ENCODE measurements around the gene TMEM127.
"Not testable (repeated sequence)": the region's sequence is repeated elsewhere in the genome, so short reads cannot be mapped to it uniquely, and the experiment has no call there.

TMEM127 gene

GRCh38 chr2:96264656-96265348 is 995 bp downstream of the TMEM127 start:
- DNase-seq (ENCODE audit: low read depth in 1 of 2, low spot score in 1 of 2) = no peak

GRCh38 chr2:96264086-96264485 is 1.7 kb downstream of the TMEM127 start:
- DNase-seq (ENCODE audit: low read depth in 1 of 2, low spot score in 1 of 2) = no peak

DNA sequence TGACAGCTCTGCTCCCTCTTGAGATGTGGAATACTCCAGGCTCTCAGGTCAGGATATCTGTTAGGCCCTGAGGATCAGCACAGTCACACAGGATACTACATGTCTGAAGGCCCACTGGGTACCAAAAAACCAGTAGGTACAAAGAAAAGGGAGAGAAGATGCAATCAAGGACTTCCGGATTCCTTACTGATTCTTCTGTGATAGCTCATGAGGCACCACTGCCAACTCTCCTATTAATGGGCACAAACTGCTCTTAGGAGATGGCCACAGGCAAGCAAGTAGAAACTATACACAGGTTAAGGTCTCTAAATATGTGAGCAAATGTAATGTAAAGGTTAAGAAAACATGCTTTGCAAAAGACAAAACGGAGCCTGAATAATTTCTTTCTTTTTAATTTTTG is 3.5 kb downstream of the TMEM127 start:
- no peak for DNase-seq (ENCODE audit: low read depth in 1 of 2, low spot score in 1 of 2)

GRCh38 chr2:96261328-96262003 is 4.3 kb downstream of the TMEM127 start:
- DNase-seq (ENCODE audit: low read depth in 1 of 2, low spot score in 1 of 2) = no peak

- no peak for DNase-seq (ENCODE audit: low read depth in 1 of 2, low spot score in 1 of 2)
These were observed 5.2 kb downstream of the TMEM127 start for GRCh38 chr2:96260387-96261260.

DNA sequence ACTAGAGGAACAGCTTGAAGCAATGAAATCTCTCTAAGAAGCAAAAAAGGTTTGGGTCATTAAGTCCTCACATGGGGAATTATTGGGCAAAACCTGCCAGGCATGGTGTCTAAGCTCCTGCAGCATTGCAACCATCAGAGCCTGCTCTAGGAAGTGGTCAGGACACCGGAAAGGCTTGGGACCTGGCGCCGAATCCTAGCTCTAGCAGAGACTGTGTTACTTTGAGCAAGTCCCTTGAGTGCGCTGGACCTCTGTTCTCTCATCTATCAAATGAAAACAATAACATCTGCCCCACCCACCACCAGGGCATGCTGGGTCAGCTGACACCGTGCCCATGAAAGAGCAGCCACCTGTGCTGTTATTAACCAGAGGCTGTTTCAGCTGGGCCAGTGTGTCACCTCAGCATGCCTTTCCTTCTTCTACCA is 6.3 kb downstream of the TMEM127 start:
- DNase-seq (ENCODE audit: low read depth in 1 of 2, low spot score in 1 of 2) = no peak

- no peak for DNase-seq (ENCODE audit: low read depth in 1 of 2, low spot score in 1 of 2)
These were observed 7.4 kb downstream of the TMEM127 start for GRCh38 chr2:96258166-96259022.

DNA sequence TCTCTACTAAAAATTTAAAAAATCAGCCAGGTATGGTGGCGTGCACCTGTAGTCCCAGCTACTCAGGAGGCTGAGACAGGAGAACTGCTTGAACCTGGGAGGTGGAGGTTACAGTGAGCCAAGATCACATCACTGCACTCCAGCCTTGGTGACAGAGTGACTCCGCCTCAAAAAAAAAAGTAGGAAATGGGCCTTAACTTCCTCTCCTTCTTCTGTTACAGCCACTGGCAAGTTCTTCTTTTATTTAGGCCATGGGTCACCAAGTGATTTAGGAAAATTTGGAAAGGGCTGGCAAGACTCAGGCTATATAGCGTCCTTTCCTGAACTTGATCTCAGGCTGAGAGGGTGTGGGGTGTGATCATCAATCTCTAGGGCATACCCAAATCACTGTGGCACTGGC is 8.1 kb downstream of the TMEM127 start:
- not testable (repeated sequence) for DNase-seq (ENCODE audit: low read depth in 1 of 2, low spot score in 1 of 2)

- DNase-seq (ENCODE audit: low read depth in 1 of 2, low spot score in 1 of 2) = no peak
These were observed 9.1 kb downstream of the TMEM127 start for GRCh38 chr2:96256611-96257113.

DNA sequence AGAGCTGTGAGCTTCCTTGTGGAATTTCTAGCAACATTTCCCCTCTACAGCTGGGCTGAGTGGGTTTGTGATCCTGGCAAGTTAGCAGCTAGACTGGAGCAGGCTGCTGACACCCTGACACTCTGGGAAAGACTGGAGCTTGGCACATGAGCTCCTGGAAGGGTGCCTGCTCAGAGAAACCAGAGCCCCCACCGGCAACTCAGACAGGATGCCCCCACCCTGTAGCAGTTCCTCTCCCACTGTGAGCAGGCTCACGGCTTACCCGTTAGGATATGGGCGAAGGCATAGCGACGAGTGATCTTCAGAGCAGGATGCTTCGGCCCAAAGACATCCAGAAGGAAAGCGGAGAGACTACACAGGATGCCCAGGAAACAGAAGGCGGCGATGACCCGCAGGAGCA is 11.2 kb downstream of the TMEM127 start:
- DNase-seq (ENCODE audit: low read depth in 1 of 2, low spot score in 1 of 2) = no peak

GRCh38 chr2:96253006-96253405 is 12.8 kb downstream of the TMEM127 start:
- no peak for DNase-seq (ENCODE audit: low read depth in 1 of 2, low spot score in 1 of 2)

GRCh38 chr2:96252526-96252925 is 13.3 kb downstream of the TMEM127 start:
- no peak for DNase-seq (ENCODE audit: low read depth in 1 of 2, low spot score in 1 of 2)

DNA sequence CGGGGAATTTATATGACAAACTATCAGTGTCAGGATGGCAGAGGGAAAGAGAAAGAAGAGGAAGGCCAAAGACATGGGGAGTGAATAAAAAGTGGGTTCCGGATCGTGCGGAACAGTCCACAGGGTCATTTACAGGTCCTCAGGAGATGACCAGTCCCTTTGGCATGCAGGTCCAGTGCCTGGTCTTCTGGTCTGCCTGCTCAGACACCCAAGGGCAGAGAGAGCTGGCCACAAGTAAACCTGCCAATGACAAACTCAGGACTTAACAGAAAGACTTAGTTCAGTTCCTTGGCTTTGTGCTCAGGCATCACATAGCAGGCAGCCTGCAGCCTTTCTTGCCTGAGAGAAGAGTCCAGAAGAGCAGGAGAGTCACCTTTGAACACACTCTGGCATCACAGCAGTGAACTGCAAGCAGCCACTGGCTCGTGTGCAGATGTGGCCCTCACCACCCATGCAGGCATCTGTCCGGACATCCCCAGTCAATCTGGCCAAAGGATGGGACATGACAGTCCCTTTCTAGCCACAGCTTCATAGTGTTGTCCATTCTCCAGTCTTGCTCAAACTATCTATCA is 14.0 kb downstream of the TMEM127 start:
- DNase-seq (ENCODE audit: low read depth in 1 of 2, low spot score in 1 of 2) = no peak

DNA sequence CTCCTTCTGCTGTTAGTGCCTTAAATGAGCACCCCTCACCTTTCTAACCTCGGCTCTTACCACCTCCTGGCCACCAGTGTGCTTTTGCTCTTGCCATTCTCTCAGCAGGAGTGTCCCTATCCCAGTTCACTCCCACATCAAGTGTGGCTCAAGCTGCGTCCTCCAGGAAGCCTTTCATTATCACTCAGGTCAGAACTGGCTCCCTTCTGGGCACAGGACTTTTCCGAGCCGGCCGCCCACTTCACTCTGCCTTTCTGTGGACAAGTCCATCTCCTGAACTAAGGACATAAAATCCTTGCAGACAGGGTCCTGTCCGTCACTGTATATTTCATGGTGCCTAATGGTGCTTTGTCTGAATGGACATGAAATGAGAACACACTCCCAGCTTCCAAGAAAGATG is 15.6 kb downstream of the TMEM127 start:
- DNase-seq (ENCODE audit: low read depth in 1 of 2, low spot score in 1 of 2) = no peak

GRCh38 chr2:96249654-96250053 is 16.1 kb downstream of the TMEM127 start:
- DNase-seq (ENCODE audit: low read depth in 1 of 2, low spot score in 1 of 2) = no peak

GRCh38 chr2:96248624-96249023 is 17.2 kb downstream of the TMEM127 start:
- no peak for DNase-seq (ENCODE audit: low read depth in 1 of 2, low spot score in 1 of 2)

DNA sequence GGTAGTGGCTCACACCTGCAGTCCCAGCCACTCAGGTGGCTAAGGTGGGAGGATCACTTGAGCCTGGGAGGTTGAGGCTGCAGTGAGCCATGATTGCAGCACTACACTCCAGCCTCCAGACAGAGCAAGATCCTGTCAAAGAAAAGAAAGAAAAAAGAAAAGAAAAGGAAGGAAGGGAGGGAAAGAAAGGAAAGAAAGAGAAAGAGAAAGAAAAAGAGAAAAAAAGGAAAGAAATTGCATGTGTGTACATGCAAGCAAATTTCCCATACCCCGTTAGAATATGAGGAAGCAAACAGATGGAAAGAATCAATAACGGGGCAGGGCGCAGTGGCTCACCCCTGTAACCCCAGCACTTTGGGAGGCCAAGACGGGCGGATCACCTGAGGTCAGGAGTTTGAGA is 17.9 kb downstream of the TMEM127 start:
- DNase-seq (ENCODE audit: low read depth in 1 of 2, low spot score in 1 of 2) = no peak

DNA sequence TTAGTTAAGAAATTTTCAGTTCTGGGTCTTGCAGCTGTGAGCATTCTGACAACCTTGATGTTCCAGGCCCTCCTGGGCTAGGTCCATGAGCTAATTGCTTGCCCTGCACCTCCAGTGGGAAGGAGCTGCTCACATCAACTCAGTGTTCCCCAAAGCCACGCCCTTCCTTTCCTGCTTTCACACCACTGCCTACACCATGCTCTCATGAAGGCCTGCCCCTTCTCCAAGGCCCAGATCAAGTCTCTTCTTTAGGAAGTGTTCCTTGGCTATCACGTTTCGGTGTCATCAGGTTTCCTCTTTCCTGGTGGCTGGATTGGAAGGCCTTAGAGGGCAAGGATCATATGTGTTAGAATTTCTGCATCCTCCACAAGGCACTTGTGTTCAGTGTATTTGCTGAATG is 18.8 kb downstream of the TMEM127 start:
- no peak for DNase-seq (ENCODE audit: low read depth in 1 of 2, low spot score in 1 of 2)

DNA sequence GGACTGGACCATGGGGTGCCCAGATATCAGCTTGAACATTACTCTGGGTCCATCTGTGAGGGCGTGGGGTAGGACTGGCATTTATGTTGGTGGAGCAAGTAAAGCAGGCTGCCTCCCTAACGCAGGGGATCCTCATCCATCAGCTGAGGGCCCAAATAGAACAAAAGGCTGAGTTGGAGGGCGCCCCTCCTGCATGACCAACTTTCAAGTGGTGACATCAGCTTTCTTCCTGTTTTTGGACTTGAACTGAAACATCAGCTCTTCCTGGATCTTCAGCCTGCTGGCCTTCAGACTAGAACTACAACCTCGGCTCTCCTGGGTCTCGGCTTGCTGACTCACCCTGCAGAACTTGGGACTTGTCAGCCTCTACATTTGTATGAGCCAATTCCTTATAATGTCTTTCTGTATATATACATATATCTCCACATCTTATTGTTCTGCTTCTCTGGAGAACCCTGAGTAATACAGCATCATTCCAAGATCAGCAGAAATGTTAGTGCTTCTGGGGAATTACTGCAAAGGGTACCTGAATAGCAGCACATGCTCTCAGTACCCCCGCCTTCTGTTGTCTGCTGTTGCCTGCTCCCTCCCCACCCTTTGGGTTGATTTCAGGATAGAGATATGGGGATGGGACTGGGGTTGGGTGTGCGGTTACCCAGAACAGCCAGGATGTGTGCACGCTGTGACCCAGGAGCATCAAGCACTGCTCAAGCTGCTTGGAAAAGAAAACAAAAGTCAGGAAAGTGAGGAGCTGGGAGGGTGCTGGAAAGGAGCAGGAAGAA is 20.0 kb downstream of the TMEM127 start:
- DNase-seq (ENCODE audit: low read depth in 1 of 2, low spot score in 1 of 2) = no peak

GRCh38 chr2:96243843-96244242 is 22.0 kb downstream of the TMEM127 start:
- DNase-seq (ENCODE audit: low read depth in 1 of 2, low spot score in 1 of 2) = no peak

Measured in activated CD4-positive, alpha-beta T cell treated with anti-CD3 and anti-CD28 coated beads, Interleukin-2, amount 50 U/mL, for 24 hours (primary cell).